Stimulated activated CD4-positive, alpha-beta T cell treated with anti-CD3 and anti-CD28 coated beads, Interleukin-2, amount 100 ng/mL, for 4 hours (primary cell): Measurements from ENCODE around the gene BRICD5.
A peak's percentile ranks its signal among the peaks of the same experiment; 100 is the strongest.
"Not testable (repeated sequence)": the region's sequence is repeated elsewhere in the genome, so short reads cannot be mapped to it uniquely, and the experiment has no call there.

Experiments used
- DNase-seq: peaks from one replicate; pipeline ENCODE4 v3.0.0-alpha.2; 2020; ENCODE audit warnings: low read depth

Gene BRICD5

DNA sequence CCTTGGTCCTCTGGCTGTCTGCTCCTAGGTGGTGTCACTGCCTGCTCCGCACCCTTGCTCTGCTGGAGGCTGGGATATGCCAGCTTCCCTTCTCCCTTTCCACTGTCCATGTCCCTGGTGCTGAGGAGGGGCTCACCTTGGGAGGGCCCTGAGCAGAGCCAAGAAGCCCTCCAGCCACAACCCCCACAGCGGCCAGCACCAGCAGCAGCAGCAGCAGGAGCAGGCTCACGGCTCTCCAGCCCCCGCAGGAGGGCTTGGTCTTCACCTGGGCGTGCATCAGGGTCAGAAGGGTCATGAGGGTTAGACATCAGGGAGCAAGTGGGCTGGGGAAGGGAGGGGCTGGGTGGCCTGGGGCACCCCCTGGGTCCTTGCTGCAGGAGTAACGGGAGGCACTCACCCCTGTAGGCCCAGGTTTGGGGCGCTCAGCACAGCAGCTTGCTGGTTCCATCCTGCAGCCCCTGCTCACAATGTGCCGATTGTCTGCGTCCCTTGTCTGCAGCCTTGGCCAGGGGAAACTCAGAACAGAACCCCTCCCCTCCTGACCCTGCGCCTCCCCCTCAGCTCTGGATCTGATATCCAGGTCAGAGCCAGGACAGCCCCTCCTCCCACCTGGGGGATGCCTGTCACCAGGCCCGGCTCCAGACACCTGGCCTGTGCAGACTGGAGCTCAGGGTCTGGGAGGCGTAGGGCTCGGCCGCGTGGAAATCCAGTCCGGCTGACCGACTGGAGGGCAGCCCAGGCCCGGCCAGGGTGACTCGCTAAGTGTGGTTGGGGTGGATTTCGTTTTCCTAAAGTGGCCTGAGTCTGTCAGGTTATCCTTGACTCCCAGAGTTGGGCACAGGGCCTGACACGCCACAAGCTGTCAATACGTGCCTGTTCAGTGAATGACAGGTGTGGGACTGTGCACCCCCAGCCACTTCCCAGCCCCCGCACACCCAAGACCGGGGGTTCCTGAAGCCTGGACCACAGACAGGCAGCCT is at the start of gene BRICD5:
BRICD5 (minus strand) TSS at position 478 of the 980 bp plus-strand sequence; CDS start at position 448, 30 bp downstream.
- no peak for DNase-seq

- DNase-seq: no peak
Measured at GRCh38 chr16:2260250-2260649, 49.6 kb upstream of the BRICD5 start.

GRCh38 chr16:2258530-2258929 is 47.9 kb upstream of the BRICD5 start:
- DNase-seq: not testable (repeated sequence)

DNA sequence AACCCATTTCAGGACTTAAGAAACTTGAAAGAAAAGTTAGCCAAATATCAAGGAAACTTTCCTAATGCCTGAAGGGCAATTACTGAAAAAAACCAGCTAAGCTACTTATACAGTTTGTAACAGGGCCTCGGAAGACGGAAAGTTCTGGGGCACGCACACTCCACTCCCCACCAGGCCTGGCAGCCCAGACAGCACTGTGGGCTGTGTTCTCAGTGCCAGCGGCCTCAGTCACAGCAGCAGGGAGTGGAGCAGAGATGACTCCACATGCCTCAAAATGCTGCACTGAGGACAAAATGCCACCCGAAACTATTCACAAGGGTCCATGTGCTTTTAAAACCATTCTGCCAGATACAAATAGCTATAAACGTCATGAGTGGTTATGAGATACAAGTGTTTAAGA is 47.1 kb upstream of the BRICD5 start:
- no peak for DNase-seq

GRCh38 chr16:2256531-2257140 is 46.0 kb upstream of the BRICD5 start:
- no peak for DNase-seq

- DNase-seq: no peak
Measured at GRCh38 chr16:2253293-2253692, 42.6 kb upstream of the BRICD5 start.

GRCh38 chr16:2252806-2253148 is 42.1 kb upstream of the BRICD5 start:
- no peak for DNase-seq

DNA sequence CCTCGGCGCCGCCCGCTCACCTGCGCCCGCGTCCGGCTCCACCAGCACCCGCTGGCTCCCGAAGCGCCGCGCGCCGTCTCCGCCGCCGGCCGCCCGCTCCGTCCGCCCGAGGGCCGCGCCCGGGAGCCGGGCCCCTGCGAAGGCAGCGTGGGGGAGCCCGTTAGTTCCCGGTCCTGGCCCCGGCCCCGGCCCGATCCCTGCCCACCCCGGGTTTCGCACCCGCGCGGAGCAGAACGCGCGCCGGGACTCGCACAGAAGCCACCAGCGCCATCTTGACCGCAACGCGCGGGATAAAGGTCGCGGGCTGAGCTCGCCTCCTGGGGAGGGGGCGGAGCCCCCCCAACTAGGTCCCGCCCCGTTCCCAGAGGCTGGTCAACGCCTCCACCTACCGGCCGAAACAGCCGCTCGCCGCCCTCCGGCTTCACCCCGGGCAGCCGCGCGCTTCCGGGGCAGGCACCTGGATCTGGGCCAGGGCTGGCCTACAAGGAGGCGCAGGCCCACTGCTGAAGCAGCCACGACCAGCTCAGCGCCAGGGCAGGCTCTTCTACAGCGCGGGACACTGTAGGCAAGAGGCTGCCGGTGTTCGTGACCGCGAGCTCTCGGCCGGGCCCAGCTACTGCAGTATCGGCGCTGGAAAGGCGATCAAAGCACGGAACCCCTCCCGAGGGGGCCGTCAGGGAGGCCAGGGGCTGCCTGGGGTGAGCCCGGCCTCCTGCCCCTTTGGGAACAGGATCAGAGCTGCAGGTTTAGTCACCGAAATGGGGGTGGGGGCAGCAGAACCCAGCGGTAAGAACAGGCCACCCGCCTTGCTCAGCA is 40.8 kb upstream of the BRICD5 start, which contains the start of gene ECI1:
ECI1 (minus strand) TSS at position 292 of the 816 bp plus-strand sequence; CDS start at position 271, 21 bp downstream.
- DNase-seq: peak; percentile 61

- DNase-seq: no peak
Measured at GRCh38 chr16:2250652-2251295, 40.1 kb upstream of the BRICD5 start.

DNA sequence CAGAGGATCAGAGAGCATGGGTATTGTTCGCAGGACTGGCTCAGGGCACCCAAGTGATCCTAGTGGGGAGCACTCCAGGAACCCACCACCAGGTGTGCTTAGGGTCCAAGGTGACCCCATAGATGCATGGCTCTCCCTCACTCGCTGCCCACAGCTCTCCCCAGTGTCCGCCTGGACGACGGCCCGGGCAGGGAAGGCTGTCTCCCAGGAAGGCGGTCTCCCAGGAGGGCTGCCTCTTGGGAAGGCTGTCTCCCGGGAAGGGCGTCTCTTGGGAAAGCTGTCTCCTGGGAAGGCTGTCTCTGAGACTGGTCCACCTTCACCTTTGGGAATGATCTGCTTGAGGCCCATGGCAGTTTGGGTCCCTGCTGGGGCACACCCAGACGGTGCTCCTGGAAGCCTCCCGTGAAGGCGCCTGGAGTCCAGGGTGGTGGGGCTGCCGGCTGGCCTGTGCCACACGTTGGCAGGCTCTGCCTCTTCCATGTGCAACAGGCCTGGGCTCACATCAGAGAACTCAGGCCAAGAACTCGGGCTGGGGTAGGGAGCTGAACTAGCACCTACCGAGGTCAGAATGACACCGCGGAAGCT is 35.7 kb upstream of the BRICD5 start:
- no peak for DNase-seq

GRCh38 chr16:2244926-2245795 is 34.5 kb upstream of the BRICD5 start:
- no peak for DNase-seq

DNA sequence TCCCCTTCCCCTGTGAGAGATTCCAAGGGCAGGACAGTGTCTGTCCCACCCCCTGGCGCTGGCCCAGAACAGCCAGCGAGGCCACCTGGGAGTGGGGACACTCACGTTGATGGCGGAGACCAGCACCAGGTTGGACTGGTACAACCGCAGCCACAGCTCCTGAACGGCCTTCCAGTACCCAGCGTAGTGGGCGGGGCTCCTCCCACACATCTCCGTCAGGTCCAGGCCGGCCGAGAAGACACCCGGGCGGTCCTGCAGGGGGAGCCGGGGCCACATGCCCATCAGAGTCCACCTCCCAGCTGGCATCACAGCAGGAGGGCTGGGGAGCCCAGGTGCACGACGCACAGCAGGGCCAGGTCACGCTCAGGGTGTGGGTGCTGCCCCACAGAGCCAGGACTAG is 33.6 kb upstream of the BRICD5 start:
- DNase-seq: no peak

DNA sequence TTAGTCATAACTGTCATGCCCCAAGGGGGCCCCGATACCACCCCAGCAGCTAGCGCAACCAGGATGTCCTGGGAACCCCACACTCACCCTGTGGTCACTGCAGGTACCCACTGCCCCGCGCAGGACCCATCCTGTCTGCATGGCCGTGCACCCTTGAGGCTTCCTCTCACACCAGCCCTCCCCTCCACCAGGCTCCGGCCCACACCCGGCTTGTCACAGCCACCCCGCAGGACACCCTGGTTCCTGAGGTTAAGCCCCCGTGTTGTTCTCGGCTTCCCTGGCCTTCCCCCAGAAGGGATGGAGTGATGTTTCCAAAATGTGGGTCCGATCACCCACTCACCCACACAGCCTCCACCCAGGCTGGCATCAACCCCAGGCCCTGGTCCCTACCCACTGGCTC is 33.1 kb upstream of the BRICD5 start:
- DNase-seq: no peak

- DNase-seq: no peak
Measured at GRCh38 chr16:2243031-2243528, 32.4 kb upstream of the BRICD5 start.

DNA sequence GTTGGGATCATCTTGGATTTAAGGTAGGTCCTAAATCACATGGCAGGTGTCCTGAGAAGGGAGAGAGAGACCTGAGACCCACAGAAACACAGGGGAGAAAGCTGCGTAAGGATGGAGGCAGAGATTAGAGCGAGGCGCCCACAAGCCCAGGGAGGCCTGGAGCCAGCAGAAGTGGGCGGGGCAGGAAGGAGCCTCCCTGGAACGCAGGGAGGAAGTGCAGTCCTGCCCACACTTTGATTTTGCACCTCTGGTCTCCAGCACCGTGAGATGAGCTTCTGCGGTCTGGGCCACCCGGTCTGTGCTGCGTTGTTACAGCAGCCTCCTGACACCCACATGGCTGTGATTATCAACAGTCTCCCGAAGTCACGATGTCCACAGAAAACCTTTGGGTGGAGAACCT is 31.9 kb upstream of the BRICD5 start:
- no peak for DNase-seq

DNA sequence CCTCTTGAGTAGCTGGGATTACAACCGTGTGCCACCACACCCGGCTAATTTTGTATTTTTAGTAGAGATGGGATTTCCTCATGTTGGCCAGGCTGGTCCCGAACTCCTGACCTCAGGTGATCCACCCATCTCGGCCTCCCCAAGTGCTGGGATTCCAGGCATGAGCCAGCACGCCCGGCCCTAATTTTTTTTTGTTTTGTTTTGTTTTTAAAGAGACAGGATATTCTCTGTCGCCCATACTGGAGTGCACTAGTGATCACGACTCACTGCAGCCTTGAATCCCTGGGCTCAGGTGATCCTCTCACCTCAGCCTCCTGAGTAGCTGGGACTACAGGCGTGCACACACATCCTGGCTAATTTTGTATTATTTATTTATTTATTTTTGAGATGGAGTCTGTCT is 29.7 kb upstream of the BRICD5 start:
- DNase-seq: not testable (repeated sequence)

- DNase-seq: no peak
Measured at GRCh38 chr16:2238838-2239675, 28.4 kb upstream of the BRICD5 start.

DNA sequence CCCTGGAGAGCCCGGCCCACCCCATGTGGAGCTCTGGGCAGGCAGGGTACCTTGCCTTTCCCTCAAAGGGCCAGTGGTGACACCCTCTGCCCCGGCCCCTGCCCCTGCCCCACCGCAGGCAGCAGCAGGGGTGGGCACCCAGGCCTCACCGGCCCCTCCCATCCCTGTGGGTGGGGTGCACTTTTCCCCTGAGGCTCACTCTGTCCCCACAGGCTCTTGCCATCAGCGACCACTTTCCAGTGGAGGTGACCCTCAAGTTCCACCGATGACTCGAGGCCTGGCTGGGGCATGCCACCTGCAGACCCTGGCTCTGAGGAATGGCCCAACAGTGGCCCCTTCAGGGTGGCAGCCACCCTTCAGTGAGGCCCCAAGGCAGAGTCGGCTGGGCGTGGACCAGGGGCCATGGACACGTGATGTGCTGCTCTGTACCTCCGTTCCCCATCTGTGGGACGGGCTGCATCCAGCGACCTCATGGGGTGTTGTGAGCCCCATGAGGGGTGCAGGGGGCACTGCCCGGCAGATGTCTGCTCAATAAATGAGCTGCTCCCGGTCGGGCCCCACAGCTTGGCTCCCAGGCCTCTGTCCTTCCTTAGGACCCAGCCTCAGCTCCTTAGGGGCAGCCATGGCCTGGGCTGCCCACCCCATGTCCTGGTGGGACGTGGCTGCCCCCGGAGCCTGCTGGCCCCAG is 27.6 kb upstream of the BRICD5 start:
- no peak for DNase-seq
